Activated naive CD4-positive, alpha-beta T cell (primary cell): ENCODE measurements around the gene ADGRL3.

ENCODE experiments used
- DNase-seq, 4 experiments: peaks; one replicate each; lab custom pipeline; 2025; lab: John Stamatoyannopoulos, UW

Gene ADGRL3

DNA sequence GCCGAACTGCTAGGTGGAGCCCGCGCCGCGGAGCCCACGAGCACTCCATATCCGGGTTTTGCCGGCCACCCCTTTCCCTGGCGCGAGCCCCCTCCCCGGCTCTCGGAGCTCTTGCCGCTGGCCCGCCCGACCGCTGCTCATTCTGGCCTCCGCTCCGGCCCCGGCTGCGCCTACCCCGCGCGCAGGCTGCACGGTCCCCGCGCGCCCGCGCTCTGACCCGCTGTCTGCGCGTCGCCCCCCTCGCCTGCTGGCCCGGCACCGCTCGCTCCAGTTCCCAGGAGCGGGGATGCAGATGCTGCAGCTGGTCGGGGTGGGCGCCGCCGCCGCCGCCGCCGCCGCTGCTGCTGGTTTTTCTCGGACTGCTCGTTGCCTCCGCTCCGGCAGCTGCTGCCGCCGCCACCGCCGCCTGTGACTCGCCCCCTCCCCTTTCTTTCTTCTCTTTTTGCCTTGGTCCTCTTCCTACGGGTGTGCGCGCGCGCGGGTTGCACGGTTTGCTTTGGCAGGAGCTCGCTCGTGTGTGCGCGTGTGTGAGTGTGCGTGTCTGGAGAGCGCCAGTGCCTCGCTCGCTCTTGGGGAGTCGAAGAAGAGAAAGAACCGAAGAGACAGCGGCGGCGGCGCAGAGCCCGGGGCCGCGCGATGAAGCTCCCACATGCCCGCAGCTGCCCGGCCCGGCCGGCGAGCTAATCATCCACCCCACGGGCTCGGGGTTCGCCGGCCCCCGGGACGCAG is at the start of gene ADGRL3:
ADGRL3 (plus strand) TSS at position 140 of the 729 bp plus-strand sequence.
- no peak for DNase-seq

DNA sequence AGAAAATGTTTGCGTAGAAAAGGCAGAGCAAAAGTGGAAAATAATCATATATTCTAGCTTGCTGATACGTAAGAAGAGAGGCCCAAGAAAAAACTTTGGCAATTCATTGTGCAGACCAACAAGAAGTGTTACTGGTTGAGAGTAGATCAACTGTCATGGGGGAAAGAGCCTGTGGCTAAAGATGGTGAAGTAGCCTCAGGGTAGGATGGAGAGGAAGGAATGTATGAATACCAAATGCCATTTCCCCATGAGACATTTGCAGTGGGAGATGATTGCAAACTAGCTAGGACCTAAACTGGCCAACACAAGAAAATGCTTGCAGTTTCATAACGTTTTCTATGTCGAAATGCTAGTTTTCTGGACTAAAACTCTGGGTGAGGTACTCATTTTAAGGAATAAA is 47.7 kb upstream of the ADGRL3 start:
- no peak for DNase-seq

DNA sequence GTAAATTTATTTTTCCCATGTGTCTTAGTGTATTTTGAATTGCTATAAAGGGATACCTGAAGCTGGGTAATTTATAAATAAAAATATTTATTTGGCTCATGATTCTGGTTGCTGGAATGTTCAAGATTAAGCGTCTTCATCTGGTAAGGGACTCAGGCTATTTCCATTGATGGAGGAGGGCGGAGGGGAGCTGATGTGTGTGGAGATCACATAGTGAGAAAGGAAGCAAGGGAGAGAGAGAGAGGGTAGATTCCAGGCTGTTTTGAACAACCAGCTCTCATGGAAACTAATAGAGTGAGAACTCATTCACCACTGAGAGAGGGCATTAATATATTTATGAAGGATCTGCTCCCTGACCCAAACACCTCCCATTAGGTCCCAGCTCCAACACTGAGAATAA is 39.6 kb upstream of the ADGRL3 start:
- DNase-seq: no peak

DNA sequence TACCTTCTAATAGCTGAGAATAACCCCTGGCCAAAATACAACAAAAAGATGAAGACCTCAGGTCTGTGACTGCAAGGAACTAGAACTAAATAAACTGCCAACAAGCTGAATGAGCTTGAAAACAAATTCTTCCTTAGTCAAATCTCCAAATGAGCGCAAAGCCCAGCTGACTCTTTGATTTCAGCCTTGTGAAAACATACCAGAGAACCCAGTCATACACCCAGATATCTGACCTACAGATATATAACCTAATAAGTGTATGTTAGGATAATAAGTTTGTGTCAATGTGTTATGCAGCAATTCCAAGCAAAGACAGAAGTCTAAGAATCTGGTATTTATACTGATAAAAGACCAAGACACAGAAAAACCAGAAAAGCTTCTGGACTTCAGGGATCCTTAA is 38.0 kb upstream of the ADGRL3 start:
- no peak for DNase-seq

DNA sequence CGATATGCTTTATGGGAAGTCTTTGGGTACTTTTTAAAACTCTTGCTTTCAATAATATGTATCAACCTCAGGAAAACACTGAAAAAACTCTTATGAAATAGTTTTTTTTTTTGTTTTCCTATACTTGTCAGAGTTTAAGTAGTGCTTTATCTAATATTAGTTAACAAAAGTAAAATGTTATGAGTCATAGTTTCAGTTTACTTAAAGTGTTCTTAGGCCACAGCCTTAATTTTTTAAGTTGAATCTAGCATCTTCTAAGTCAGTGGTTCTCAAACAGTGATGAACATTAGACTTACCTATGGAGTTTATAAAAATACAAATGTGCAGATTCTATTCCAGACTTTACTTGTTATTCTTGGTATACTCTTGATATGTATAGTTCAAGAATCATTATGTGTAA is 26.3 kb upstream of the ADGRL3 start:
- DNase-seq: no peak

DNA sequence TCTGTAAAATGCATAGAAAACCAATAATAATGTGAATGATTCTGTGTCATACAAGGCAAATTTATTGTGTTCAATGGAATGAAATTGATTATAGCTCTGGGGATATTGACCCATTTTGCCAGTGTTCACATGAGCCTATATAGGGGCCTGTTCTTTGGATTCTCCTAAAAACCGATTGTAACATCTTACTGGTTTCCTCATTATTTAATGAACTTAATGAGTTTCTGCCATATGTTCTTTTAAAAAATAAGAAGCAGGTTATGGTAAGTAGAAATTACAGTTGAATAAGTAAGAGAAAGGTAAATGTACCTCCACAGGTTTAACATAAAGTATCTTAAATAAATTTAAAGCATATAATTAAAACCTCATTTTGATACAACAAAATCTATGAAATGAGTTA is 24.6 kb upstream of the ADGRL3 start:
- DNase-seq: no peak

DNA sequence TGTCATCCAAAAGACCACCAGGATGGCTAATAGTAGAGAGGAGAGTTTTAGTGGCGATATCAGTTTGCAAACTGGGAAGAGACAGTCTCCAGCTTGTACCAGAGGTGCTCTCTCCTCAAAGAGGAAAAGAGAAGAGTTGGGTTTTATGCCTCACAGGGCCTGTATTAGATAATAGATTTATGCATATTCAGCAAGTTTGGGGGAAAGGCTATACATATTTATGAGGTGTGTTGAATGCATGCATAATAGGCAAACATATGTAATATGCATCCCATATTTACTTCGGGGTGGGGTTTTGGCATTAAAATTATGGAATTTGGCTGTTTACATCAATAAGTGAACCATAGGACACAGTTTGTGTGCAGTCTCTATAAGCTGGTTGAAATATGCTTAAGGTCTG is 22.8 kb upstream of the ADGRL3 start:
- no peak for DNase-seq

DNA sequence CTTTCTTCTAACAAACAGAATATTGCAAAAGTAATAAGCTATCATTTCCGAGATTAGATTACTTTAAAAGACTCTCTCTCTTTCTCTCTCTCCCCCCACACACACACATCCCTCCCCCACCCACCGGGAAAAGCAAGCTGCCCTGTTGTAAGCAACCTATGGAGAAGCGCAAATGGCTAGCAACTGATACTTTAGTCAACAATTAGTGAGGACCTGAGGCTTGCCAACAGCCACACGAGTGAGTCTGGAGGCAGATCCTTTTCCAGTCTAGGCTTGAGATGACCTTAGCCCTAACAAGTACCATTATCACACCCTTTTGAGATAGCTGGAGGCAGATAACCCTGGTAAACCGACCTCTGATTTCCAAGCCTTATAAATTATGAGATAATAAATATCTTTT is 19.7 kb upstream of the ADGRL3 start:
- no peak for DNase-seq

DNA sequence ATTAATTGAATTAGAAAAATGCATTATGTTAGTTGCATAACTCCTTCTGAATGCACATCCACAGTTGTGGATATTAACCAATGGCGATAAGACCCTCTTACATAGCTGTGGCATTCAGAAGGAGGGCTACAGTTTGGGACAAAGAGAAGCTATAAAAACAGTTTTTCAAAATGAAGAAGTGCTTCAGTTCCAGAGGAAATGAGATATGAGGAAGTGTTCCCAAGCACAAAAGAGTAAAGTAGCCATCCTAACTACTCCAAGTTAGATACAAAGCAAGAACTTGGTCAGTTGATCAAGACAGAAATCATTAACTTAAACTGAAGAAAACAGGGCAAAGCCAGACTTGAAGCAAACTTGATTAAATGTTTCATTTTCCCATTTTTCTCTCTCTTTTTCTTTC is 17.2 kb upstream of the ADGRL3 start:
- DNase-seq: no peak

DNA sequence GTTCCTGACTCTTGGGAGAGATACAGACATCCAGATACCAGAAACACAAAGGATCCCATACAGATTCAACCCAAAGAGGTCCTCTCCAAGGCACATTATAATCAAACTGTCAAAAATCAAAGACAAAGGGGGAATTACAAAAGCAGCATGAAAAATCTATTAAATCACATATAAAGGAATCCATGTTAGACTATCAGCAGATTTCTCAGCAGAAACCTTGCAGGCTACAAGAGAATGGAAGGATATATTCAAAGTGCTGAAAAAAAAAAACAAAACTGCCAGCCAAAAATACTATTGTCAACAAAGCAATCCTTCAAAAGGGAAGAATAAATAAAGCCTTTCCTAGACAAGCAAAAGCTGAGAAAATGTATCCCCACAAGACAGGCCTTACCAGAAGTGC is 14.8 kb upstream of the ADGRL3 start:
- DNase-seq: no peak

DNA sequence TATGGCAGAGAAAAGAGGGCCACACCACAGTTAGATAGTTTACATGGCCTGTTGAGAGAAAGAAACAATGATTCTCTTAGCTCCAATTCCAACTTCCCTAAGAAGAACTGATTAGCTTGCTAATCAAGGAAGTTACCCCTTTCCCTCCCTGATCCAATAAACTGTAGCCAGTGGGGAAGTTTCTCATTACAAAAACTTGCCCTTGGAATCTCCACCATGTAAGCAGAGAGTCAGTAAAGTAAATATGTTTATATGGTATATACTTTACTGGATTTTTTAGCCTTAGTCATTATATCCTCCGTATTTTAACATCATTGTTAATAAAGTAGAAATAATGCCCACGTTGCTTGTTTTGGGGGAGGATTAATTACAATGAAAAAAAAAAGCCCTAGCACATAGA is 7.7 kb upstream of the ADGRL3 start:
- DNase-seq: no peak

DNA sequence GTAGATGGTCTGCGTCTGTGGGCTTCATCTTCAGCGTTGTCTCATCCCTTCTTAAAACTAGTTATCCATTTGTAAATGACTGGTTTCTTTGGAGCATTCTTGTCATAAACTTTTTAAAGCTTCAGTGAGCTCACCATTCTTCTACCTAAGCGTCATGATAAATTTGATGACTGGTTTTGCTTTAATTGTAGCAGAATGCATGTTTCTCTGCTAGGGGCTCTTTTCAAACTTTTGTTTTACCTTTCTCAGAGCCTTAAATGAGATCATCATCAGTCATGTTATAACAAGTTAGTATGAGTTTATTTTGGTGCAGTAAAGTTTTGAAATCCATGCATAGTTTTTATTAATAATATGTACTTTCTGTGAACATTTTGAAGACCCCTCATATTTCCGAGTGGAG is 6.3 kb upstream of the ADGRL3 start:
- no peak for DNase-seq

DNA sequence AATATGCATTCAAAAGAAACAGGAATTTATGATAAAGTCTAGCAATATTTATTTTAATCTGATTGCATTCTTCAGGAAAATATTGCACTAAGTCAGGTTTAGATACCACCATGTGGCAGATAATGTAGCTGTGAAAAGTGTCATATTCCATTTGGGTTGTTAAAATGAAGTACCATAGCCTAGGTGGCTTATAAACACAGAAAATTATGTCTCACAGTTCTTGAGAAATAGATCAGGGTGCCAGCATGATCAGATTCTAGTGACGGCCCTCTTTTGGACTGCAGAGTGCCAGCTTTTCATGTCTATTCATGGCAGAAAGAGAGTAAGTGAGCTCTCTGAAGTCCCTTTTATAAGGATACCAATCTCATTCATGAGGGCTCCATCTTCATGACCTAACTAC is 5.6 kb upstream of the ADGRL3 start:
- no peak for DNase-seq

DNA sequence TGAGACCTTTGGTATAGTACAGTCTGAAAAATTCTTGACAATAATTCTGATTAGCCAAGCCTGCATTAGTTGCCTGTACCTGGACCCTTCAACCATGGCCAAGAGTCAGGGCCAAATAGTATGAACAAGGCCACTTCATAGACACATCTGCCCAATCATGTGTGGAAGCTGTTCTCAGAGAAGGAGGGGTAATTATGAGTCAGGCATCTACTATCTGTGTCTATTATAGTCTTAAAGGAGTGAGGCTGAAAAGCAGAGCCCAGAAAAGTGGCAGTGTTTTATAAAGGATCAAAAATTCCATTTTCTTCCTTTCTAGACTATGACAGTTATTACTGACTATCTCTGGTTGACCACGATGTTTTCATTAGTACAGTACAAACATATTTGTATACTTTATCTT is 5.0 kb upstream of the ADGRL3 start:
- DNase-seq: no peak

DNA sequence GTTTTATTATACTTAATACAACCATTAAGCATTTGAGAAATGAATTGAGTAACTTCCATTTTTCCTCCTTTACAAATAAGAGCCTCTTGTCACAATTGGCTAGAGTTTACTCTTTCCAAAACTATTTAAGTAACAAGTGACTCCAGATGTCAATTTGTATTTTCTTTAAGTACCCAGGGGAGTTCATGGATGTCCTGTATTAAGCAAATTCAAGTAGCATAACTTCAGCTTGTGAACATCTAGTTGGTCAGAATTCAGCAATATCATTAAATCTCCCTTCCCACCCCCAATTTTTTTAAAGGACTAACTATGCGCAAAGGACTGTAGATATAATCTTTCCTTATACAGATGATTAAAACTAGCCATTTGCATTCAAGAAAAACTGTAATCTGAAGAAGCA is 1.4 kb upstream of the ADGRL3 start:
- no peak for DNase-seq

DNA sequence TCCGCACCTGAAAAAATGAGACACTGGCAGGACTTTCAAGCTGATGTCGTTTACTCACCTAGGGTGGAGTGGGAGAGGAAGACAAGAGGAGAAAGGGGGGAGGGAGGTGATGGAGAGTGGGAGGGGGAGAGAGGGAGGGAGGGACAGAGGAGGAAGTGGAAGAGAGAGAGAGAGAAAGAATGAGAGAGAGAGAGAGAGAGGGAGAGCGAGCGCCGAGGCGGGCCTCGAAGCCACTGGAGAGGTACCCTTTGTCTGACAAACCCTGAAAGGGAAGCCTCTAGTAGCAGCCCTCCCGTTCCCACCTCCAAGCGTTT is 296 bp upstream of the ADGRL3 start:
- no peak for DNase-seq

DNA sequence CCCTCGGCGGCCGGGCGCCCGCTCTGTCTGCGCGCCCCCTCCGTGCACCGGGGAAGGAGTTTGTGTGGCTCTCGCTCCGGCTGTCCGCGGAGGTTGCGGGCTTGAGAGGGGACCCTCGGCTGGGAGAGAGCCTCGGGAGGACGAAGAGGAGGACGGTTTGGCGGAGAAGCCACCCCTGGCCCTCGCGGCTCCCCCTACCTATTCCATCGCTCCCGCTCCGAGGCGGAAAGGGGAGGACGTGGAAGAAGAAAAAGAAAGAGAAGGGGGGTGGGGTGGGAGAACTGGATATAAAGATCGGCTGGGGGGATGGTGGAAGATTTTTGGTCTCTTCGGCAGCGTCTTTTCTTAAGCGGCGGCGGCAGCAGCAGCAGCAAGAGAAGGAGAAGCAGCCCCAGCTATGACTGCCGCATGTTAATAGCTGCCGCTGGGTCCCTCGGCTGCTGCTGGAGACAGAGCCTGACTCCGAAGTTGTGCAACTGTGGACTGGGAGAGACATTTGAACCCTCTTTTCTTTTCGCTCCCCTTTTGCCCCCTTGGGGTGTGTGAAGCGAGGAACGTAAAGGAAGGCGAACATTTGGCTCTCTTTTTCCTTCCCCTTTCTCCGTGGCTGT is 895 bp downstream of the ADGRL3 start:
- no peak for DNase-seq

DNA sequence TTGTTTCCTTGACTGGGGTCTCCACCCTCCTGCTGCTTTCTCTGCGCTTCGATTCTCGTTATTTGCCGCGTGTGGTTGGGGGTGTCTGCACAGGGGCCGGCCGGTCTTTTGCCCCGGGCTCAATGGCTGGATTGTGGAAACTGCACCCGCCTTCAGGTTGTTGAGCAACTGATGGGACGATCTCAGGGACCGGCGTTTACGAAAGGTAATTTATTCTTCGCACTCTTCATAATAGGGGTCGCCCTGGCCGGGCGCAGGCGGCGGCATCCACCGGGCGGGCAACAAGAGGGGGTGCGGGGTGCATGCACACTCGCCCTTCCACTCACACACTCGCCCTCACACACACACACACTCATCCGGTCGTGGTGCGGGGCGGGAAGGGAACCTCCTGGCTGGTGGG is 1.4 kb downstream of the ADGRL3 start:
- DNase-seq: no peak

DNA sequence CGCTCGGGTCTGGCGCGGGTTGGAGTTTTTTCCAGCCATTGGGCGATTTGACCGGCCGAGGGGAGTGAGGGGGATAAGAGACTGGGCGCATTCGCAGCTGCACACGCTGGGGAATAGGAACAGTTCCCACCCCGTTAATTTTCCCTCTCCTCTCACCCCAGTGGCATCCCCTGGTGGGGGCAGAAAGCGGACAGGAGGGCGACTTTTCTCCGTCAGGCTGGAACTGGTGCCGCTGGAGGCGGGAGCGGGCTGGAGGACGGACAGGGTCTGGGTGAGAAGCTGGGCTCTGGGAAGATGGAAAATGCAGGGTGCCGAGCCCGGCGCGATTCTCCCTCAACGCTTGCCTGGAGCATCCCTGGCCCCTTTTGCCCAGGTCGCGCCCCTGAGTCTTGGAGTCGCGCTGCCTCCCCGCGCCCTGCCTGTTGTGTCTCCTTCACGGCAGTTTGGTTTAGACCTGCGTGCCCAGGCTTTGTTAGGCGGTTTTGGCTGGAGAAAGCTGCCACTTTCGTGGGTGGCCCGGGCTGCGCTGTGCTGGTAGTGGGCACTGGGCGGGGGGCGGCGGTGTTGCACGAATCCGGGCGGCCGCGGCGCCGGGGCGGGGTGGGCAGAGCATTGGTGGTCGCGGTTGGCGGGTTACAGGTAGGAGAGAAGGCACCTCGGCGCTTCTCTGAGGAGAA is 2.0 kb downstream of the ADGRL3 start:
- DNase-seq: no peak

DNA sequence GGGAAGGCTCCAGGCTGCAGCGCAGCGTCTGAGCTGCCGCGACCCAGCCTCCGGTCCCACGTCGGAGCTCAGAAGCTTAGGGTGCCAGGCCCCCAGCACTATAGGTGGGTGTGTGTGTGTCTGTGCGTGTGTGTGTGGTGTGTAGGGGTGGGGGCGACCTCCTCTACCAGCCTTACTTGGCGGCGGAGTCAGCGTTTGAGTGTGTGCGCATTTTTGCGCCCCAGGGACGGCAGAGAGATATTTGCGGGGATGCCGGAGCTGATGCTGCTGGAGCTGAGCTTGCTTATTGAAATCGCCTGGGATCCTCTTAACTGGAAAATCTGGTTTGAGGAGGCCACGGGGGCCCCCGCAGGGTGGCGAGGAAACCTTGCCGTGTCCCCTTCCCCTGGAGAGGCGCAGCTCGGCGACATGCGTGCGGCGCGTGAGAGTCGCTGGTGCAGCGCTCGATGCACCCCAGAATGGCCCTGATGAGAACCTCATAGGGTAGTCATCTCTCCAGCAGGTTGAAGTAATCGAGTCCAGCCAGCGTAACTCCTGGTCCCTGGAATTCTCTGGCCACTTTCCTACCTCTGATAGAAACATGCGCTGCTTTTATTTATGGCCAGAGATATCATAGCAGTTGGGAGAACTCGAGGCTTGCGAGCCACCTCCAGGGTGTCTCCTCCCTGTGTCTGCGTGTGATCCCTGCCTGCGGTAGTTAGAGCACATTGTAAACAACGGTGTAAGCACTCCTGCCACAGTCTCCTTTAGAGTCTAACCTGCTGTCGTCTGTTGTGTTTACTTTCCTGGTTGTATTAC is 2.7 kb downstream of the ADGRL3 start:
- DNase-seq: no peak

DNA sequence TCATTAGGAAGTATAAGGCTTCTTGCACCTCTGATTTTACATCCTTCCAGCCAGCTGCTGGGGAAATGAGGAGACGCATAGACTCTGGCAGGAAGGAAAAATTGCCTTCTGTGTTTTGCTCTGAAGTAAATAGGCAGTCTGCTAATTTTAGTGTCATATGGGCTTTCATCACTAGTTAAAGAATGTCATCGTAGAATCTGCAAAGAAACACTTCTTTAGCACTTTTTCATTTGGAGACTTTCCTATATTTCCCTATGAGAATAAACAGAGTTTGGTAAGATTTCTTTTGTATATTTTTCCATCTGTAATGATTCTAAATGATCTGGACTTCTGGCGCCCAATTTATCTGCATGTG is 3.3 kb downstream of the ADGRL3 start:
- no peak for DNase-seq

DNA sequence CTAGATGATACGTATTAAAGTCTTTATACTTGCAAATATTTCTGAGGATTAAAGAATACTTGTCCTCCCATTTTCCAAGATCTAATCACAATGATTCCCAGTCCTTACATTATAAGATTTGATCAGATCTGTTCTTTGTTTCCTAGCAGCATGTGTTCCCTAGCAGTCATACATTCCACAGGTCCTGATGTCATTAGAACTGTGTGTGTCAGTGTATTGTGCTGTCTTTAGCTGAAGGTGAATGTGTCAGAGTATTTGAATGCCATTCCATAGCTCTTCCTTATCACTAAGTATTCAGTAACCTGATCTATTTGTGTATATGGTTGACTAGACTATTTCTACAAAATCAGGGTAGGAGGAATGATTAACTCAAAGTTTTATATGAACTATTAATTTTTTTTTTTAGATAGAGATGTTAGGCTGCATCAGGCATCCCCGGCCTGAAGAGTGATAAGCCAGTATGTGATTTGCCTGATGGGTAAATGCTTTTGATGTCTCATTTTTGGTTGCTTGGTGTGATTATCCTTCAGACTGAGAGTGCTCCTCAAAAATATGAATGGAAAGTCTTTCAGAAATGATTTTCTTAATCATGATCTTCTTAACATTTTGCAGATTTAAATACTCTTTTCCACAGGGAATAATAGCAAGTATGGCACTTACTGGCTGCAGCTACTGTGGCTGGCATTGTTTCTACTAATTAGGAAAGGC is 4.4 kb downstream of the ADGRL3 start:
- no peak for DNase-seq
